Measurements from ENCODE around the gene RNF222.
A peak's percentile ranks its signal among the peaks of the same experiment; 100 is the strongest.

Gene RNF222

GRCh38 chr17:8391711-8392110 is 5.9 kb downstream of the RNF222 start:
- no peak for TF ChIP-seq CTCF (IDR thresholded peaks at IDR 0.05; ENCODE audit: insufficient read depth, missing control alignments)
- DNase-seq (ENCODE audit: insufficient read length, low spot score) (no peak), FAIRE-seq (no peak)

DNA sequence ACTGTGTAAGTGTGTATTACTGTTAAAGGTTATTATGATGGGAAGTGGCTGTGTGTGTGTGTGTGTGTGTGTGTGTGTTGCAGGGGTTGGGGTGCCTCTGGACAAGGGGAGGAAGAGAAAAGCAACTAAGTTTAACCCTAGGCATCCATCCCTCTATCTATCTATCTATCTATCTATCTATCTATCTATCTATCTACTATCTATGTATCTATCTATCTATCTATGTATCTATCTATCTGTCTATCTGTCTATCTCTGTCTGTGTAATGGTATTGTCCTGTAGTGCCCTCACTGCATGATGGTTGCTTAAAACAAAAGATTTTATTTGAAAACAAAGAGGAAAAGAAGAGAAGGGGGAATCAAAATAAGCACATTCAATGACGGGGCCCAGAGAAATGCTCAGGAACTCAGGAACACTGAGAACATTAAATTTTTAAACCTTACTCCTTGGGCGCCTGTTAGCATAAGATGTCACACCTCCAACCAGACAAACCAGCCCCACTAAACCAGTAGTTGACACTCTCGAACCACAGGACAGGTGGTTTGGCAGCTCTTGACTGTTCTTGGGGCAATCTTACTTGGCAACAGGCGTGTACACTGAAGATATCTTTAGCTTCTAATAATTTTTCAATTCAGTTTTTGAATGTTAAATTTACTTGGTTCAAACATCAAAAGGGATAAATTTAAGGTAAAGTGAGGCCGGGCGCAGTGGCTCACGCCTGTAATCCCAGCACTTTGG is 9.5 kb downstream of the RNF222 start:
- no peak for TF ChIP-seq CTCF (IDR thresholded peaks at IDR 0.05; ENCODE audit: insufficient read depth, missing control alignments)
- DNase-seq (ENCODE audit: insufficient read length, low spot score) (no peak), FAIRE-seq (no peak)

DNA sequence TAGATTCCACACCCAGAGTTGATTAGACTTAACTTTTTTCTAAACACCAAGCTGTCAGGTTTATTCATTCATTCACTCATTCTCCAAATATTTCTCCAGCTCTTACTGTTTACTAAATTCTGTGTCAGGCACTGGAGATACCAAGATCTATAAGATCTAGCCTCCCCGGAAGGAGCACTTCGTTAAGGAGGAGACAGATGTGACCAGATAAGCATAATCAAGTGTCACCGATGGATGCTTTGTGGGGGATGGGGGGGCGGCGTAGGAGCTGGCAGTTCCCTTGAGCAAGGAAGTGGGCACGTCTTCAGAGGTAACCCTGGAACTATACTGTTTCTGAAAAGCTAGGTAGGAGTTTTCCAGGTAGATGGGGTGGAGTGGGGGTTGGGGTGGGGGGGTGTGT is 10.8 kb downstream of the RNF222 start:
- no peak for TF ChIP-seq CTCF (IDR thresholded peaks at IDR 0.05; ENCODE audit: insufficient read depth, missing control alignments)
- DNase-seq (ENCODE audit: insufficient read length, low spot score) (no peak), FAIRE-seq (no peak)

DNA sequence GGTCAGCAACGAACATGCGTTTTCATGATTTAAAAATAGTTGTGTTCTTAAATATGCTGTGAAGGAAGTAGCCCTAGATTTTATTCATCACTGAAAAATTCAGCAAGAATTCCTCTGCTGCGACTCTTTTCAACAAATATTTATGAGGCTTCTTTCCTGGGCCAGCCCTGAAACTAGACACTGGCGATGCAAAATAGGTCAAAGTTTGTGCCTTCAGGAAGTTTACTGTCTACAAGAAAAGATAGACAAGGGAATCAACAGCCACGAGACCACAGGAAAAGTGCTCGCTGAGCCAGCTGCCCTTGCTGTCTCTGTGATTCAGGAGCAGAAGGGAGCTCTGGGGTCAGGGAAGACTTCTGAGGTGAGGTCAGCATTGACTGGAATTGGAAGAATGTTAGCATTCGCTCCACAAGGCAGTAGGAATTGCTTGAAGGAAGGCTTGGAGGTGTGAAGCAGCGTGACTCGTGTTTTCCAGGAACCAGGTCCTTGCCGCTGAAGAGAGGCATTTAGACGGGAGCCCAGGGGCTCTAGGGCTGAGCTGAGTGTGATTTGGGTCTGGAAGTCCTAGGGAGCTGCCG is 12.7 kb downstream of the RNF222 start:
- no peak for TF ChIP-seq CTCF (IDR thresholded peaks at IDR 0.05; ENCODE audit: insufficient read depth, missing control alignments)
- no peak for FAIRE-seq

DNA sequence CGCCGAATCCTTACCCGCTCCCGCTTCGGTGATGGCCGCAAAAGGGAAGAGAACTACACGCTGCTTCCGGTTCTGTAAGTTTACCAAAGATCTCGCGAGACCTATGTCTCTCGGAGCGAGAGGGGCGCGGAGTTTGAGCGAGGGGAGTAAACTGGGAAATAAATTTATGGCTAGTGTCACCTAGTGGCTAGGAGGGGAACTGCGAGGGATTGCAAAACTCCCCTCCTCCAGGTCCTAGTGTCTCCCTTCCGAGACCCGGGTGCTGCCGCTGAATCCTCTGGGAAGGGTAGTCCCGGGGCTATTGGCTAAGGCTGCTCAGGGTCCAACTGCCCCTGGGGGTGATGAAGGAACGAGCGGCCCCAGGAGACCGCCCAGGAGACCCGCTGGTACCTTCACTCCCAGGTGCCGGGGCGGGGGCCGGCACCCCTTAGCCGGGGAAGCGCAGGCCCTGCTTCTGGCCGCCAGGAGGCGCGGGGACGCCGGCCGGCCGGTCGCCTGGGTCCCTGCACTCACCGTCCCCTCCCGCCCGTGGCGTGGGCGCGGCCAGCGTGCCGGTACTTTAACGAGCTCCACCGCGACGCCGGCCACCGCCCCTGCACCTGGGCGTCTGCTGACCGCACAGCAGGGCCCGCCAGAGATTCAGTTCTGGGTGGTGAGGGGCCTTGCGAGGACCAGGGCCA is 14.3 kb downstream of the RNF222 start, which contains the start of gene RPL26:
RPL26 (minus strand) TSS at position 51 of the 680 bp plus-strand sequence. CDS start 883 bp downstream, outside the sequence.
- FAIRE-seq: no peak
- DNase-seq (ENCODE audit: insufficient read length, low spot score): peak; percentile 86
- peak; percentile 61 for TF ChIP-seq CTCF (IDR thresholded peaks at IDR 0.05; ENCODE audit: insufficient read depth, missing control alignments)

More for the DNA sequence above, 12.7 kb downstream of the RNF222 start:
- DNase-seq (ENCODE audit: insufficient read length, low spot score): no peak

- DNase-seq (ENCODE audit: insufficient read length, low spot score) (no peak), FAIRE-seq (no peak)
- TF ChIP-seq CTCF (IDR thresholded peaks at IDR 0.05; ENCODE audit: insufficient read depth, missing control alignments): no peak
These were observed 14.8 kb downstream of the RNF222 start for GRCh38 chr17:8382880-8383142.
